Hematopoietic multipotent progenitor cell treated with erythropoietin and hydrocortisone succinate and interleukin-3 and kit ligand, for 17 days (in vitro differentiated cells): Measurements from ENCODE around the gene UBE2M.
A peak's percentile ranks its signal among the peaks of the same experiment; 100 is the strongest.
"Not testable (repeated sequence)": the region's sequence is repeated elsewhere in the genome, so short reads cannot be mapped to it uniquely, and the experiment has no call there.

ENCODE experiments used
- DNase-seq: peaks from one replicate; pipeline ENCODE4 v3.0.0-alpha.2; 2015; ENCODE audit warnings: low spot score

The UBE2M gene

DNA sequence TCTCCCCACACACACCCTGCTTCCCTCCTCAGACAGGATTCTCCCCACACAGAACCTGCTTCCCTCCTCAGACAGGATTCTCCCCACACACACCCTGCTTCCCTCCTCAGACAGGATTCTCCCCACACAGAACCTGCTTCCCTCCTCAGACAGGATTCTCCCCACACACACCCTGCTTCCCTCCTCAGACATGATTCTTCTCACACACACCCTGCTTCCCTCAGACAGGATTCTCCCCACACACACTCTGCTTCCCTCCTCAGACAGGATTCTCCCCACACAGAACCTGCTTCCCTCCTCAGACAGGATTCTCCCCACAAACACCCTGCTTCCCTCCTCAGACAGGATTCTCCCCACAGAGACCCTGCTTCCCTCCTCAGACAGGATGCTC is 19.2 kb downstream of the UBE2M start:
- DNase-seq, result not testable (repeated sequence)

DNA sequence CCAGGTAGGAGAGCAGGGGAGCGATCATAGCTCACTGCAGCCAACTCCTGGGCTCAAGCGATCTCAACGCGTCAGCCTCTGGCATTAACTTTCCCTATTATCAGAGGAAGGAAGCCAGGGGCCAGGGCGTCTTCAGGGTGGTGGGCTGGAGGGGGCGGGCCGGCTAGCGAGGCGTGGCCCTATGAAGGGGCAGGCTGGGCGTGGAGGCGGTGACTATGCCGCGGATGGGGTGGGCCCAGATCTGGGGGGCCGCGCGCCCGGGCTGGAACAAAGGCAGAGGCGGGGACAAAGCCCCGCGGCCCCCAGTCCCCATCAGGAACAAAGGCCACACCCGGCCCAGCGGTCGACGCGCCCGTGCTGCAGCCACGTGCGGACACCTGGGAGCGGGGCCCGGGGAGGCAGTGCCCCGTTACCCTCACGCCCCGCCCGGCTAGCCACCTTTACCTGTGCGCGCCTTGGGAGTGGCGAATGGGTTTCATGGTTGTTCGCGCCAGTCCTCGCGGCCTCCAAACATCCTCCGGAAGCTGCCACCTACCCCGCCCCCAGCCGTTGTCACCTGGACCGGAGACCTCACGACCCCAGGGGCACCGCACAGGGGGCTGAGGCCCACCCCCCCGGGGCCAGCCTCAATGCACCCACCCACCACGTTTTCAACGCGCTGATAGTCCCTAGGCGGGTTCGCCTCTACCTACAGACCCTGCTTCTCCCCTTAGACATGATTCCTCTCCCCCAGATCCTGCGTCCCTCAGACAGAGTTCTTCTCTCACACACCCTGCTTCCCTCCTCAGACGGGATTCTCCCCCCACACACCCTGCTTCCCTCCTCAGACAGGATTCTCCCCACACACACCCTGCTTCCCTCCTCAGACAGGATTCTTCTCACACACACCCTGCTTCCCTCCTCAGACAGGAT is 19.9 kb downstream of the UBE2M start:
- DNase-seq, result no peak

DNA sequence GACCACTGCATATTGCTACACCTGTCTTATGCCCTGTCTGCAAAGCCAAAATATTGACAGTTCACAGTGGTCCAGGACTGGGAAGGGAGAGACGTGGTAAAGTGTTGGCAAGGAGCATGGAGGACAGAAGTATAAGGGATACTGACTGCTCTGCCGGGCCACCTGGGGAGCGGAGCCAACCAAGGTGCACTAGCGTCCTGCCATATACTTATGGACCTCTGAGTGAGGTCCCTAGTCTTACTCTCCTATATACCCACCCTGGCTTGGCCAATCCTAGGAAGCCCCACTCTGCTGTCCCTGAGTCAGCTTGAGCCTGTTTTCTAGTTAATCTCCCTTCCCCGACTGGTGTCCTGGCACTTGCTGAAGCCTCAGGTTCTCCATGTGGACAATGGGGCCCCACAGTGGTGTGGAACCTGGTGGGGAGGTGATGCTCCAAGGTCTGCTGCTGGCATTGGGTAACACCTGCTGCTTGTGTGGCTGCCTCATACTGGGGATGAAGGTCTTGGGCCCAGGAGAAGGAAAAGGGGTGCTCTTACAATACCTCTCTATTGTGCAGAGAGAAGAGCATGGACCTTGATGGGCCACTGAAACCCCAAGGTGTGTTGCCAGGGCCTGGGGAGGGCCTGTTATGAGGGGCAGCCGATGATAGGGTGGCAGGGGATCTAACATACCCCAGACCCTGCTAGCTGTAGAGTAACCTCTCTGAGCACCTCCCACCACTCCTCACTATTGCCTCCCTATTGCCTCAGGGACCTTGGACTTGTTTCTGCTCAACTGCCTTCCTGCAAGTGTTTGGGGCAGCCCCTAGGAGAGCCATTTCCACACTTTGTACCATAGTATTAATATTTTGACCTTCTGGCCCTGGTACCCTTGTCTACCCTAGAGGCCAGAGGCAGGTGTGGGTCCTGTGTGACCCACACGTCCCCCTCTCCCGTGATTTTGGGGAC is 21.3 kb downstream of the UBE2M start:
- no peak for DNase-seq

DNA sequence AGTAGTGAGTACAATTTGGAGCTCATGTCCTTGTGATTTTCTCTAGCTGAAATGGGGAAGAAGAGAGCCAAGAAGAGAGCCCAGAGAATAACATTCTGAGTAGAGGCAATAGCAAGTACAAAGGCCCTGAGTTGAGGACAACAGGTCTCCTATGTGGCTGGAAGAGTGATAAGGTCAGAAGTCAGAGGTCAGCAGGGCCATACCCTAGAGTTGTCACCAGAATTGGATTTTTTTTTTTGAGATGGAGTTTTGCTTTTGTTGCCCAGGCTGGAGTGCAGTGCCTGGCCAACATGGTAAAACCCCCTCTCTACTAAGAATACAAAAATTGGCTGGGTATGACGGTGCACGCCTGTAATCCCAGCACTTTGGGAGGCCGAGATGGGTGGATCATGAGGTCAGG is 22.6 kb downstream of the UBE2M start:
- no peak for DNase-seq

DNA sequence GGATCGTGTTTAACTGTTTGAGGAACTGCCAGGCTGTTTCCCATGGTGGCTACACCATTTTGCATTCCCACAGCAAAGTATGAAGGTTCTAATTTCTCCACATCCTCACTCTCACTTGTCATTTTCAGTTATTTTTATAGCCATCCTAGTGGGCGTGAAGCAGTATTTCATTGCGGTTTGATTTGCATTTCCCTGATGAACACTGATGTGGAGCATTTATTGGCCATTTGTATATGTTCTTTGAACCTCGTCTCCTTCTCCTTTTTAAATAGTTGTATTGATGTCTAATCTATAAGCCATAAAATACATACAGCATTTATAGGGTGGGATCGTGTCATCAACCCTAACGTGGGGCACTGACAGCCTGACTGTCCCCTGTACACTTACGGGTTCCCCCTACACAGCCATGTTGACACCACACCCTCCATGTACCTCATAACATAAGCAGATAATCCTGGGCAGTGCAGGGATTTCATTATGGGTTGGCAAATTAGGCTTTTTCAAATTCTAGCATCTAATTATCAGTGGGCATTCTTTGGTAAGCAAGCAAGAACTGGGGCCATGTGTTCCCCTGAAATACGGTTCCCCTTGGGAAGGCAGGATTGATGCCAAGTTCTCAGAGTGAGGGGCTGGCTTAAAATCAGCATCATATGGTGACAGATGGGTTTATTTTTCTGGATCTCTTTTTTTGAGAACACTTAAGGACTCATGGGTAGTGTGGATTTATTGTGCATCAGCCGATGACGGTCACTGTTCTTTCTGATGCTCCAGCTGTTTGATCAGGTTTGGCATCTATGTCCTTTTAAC is 27.2 kb downstream of the UBE2M start:
- no peak for DNase-seq

DNA sequence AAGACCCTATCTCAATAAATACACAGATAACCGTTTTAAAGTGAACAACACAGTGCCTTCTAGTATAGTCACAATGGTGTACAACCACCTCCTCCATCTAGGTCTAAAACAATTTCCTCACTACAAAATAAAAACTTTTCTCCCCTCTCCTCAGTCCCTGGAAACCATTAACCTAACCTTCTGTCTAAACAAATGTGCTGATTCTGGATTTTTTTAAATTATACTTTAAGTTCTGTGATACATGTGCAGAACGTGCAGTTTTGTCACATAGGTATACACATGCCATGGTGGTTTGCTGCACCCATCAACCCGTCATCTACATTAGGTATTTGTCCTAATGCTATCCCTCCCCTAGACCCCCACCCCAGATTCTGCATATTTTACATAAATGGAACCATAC is 29.0 kb downstream of the UBE2M start:
- no peak for DNase-seq

DNA sequence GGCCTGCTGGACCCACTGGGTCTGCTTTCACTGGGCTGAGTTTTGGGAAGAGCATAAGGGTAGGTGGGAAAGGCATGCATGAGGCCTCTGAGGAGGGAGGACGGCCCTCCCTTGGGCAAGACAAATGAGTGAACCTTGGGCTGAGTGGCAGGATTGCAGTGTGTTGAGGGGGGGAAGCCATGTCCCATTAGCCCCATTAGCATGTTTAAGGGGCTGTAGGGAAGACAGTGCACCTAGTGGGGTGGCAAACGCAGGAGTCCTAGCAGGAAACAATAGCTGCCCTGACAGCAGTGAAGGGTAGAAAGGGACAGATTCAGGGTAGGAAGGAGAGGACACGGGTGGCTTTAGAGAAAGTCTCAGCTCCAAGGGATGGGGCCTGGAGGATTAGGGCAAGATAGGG is 35.7 kb downstream of the UBE2M start:
- DNase-seq, result no peak

DNA sequence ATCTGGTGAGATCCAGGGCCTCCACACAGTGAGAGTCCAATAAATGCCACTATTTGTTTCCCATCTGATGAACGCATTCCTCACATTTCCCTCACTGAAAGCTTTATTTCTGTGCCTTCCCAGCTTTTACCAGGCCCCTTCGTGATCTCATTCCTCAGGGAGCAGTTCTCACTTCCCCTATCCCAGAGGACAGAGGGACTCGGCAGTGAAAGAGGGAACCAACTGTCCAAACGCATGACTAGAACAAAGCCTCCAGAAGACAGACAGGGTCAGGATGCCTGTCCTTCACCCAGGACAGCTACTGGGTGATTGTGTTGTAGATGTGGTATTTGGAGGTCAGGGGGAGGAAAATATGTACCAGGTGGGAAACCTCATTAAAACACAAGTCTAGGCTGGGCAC is 36.8 kb downstream of the UBE2M start:
- DNase-seq, result no peak

DNA sequence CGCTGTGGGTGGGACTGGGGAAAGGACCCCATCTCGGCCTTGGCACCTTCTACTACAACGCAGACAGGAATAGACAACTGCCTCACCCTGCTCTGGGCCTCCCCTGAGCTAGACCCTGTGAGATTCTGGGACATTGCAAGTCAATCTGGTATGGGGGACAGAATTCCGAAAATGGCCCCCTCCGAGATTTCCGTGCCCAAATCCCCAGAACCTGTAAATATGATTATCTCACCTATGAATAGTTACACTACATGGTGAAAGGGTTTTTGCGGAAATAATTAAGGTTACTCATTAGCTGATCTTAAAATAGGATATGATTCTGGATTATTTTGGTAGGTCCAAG is 38.2 kb downstream of the UBE2M start:
- no peak for DNase-seq

DNA sequence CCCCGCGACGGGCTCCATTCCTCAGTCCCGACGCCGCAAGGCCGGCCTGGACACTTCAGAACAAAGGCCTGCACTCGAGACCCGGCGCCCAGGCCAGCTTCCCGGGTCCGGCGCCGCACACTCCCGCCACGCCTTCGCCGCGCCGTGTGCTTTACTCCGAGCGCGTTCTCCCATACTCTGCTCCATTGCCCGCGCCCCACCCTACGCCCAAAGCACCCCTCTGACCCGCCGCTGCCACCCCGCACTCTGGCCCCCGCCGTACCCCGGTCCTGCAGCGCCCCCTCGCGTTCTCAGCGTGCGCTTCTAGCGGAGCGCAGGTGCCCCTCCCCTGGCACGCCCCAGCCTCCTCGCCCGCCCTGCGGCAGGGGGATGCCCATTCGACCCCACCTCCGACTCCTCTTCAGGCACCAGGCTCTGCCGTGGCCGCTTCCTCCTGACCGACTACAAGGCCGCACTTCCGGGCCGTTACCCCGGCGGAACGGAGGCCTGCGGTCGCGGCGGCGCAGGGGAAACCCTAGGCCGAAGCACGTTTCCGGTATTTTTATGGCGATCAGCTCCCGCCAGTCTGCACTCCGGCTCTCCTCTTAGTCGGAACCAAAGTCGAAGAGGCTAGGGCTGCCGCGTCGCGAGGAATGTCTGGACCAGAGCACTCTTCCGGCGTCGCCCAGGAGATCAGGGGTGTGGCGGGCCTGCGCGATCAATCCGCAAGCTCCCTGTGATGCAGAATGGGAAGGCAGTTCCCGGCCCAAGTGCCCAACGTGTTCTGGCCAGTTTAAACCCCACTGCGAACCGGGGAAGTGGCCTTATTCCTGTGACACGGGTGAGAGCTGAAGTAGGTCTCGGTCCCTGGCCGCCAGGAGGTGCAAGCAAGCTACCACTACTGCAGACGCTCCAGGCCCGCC is 38.8 kb downstream of the UBE2M start, which contains the start of gene ZBTB45:
ZBTB45 (minus strand) TSS at position 456 of the 902 bp plus-strand sequence. CDS start 2,137 bp downstream, outside the sequence.
- DNase-seq, result peak; percentile 87

DNA sequence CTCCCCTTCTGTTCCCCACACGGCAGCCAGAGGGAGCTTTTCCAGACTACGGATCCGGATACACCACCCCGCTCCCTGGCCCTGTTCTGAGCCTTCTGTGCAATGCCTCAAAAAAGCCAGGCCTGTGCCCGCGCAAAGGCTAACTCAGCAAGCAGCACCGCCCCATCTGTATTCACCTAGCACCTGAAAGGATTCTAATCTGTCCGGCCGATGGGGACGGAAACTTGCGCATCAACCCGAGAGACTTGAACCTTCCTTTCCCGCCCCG is 39.4 kb downstream of the UBE2M start:
- peak; percentile 49 for DNase-seq

DNA sequence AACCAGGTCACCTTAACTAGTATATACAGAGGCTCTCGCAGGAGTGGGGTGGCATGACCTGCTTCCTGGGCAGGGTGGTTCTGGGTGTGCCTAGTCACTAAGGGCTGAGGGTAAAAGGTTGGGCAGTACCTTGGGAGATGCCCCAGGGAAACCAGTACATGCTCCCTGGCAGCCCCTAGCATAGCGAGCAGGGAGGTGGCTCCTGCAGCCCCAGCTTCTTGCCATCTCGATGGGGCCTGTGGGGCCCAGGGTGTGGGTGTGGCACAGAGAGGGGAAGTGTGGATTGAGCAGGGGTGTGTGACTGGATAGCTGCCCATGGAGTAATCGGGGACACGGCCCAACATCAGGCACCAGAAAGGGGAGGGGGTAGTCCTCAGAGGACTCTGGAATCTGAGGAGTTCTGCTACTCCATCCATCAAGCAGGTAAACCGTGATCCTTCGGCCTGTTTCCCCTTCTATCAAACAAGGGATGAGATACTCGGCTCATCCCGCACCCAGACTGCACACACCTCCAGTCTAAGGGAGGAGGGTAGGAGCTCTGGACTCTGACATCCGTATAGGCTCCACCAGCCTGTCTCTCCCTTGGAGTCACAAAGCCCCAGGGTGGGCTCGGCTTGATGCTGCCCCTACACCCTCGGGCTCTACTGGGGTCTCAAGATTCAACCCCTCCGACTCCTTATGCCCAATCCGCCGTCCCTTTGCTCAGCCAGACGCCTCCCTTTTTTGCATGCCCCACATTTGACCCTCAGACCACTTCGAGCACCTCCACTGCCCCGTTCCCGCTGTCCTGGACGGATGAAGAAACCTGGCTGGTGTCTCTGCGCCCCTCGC is 39.9 kb downstream of the UBE2M start:
- no peak for DNase-seq

DNA sequence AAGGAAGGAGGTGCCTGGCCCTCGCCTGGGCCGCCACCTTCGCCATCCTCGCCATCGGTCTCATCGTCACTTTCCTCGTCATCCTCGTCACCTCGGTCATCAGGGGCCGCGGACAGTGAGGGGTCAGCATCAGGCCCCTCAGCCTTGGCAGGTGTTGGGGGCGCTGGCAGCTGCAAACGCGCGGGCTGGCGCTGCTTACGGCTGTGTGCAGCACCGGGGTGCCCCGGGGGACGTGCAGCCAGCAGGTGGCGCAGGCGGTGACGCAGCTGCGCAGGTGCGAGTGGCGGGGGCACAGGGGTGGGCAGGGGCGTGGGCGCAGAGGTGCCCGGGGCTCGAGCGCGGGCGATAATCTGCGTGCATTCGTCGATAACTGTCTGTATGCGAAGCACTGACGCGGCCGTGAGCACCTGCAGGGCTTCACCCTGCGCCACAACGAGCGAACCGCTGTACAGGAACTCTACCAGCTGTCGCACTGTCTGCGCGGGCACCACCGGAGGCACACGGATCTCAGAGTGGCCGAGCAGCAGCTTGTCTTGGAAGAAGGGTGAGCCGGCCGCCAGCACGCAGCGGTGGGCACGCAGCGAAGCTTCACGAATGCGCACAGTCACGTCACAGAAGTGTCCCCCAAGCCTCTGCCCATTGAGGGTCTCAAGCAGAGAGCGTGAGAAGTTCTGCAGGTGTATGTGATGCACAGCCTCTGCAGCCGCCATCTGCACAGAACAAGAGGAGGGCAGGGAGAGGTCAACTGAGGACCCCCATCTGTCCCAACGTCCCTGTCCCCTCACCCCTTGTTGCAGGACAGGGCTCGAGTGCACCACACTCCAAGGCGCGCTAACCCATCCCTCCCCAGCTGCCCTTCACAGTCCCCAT is 41.2 kb downstream of the UBE2M start:
- DNase-seq, result no peak

DNA sequence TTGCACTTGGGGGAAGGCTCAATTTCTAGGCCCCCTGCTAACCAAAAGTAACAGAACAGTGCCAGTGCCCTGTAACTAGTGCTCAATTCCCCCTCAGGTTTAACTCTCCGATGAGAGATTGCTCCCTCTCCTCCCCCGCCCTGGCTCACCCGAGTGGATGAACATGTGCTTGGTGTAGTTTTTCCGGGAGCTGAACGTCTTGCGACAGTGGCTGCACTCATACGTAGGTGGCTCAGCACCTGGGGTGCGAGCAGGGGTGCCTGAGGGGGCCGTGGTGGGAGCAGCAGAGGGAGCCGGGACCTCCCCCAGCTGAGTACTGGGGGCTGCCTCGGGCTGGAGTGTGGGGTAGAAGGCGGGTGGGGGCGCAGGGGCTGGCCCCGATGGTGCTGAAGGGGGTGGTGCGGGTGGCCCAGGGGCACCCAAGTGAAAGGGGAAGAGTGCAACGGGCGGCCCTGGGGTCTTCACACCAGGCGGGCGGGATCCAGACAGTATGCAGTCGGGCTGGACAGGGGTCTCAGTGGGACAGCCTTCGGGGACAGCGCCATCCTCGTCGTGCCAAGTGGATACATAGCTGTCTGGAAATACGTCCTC is 42.1 kb downstream of the UBE2M start:
- DNase-seq, result no peak

DNA sequence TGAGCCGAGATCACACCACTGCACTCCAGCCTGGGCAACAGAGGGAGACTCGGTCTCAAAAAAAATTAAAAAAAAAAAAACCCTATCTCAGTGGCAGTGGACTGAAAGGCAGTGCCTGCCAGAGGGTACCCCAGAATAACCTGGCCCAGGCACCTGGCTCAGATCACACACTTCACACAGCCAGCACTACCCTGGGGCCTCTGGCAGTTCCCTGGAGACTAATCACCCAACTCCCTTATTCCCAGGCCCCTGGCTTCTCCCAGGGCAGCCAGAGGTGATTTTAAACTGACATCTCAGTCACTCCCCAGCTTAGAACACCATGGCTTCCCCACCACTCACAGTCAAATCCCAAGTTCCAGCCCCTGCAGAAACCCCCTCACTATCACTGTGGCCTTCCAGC is 43.2 kb downstream of the UBE2M start:
- DNase-seq, result no peak

DNA sequence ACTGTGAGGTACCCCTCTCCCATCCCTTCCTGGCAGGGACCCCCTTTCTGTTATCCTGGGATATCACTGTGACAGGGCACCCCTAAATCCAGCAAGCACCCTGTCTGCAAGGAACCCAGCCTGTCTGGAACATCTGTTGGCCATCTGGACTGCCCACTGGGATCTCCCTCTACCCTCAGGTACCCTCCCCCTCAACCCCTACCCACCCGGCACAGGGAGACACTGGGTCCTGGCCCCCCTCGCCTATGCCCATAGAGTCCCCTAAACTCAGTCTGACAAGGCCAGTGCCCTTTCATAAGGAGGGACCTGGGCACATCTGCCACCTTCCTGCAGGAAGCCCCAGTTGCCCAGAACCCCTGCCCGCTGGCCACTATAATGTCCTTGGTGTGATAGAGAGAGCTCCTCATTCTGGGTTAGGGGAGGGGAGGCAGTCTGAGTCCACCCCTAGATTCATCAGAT is 43.8 kb downstream of the UBE2M start:
- DNase-seq, result no peak

DNA sequence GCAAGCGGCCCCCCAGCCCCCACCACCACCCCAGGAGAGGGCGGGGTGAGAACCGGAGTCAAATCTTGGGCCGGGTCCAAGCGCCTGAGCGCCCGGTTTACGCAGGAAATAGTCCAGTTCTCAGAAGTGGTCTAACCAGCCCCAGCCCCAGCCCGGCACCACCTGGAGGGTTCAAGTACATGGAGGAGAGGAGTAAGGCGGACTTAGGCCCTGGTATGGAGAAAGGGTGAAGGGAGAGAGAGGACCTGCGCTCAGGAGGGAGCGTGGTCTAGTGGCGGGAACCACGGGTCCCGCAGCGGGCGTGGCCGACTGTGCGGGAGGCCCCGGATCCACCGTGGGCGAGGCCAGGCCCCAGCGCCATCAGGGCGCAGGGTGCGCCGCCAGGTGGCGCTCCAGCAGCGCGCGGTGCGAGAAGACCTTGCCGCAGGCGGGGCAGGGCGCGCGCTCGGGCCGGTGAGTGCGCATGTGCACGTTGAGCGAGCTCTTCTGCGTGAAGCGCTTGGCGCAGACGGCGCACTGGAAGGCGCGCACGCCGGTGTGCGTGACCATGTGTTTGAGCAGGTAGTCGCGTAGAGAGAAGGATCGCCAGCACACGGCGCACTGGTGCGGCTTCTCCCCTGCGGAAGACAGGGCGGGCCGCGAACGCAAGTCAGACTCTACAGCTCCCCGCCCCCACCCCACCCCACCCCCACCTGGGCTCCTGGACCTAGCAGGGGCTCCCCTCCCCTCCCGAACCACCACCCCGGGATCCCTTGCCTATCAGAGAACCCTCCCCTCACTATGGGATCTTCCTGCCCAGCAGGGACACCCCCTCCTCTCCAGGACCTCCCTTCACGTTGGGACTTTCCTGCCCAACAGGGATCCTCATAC is 44.5 kb downstream of the UBE2M start:
- DNase-seq, result peak; percentile 93

DNA sequence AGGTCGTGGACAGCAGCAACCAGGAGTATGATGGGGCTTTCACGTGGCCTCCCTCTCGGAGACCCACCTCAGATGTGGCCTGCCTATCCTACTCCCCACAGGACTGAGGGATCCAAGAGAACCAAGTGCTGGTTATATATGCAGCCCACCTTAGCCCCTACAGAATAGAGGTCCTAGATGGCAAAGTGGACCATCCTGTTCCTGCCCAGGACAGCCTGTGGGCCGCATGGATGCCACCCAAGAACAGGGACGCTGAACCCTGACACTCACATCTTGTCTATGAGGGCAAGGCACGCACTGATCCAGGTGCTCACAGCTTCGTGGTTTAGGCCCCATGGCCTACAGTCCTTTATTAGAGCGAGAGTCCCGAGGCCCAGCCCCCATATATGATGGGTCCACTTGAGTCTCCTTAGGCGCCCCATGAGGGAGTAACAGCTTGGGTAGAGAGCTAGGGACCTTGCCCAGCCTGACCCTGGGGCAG is 45.2 kb downstream of the UBE2M start:
- no peak for DNase-seq
